GM19395 (cell line): ENCODE results near the gene ZC3H8.
"Not testable (repeated sequence)": the region's sequence is repeated elsewhere in the genome, so short reads cannot be mapped to it uniquely, and the experiment has no call there.

Source experiments
- ATAC-seq: cut with Tn5 transposase; IDR thresholded peaks from one replicate; pipeline ENCODE4 v1.9.1; 2021; ENCODE audit warnings: mild to moderate bottlenecking, moderate library complexity; ENCODE audit not compliant: unreplicated experiment

Gene ZC3H8

DNA sequence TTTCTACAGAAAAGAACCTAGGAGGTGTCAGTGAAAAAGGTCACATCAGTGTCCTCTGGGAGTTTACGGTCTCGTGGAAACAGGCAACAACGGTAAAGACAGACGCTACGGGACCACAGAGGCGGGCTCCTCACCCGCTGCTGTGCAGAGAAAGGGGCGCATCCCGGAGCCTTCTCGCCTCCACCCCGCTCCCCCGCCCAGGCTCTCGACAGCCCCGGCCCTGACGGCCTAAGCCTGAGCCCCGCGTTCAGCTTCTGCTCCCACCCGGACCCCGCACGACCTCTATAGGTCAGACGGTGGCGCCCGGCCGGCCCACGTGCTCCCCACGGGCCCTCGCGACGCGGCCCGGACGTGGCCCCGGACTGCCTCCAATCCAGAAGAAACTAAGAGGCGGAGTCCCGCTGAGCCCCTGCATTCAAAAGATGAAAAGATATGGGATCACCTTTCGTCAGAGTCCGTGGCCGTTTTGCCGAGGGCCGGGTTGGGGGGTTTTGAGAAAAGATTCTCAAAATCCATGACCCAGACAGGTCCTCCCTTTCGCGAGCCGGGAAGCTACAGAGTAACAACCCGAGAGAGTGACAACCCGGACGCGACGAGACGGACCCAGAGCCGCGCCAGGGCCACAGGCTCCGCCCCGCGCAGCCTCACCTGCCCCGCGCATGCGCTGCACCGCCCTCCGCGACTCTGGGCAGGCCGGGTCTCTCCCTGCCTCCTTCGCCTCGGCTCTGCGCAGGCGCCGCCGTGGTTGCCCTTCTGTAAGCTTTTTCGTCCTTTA lies at the start of gene ZC3H8:
Gene ZC3H8 (minus strand): TSS at position 577 of the 775 bp plus-strand sequence. CDS start 61 bp downstream, at position 516.
- peak; percentile 88 for ATAC-seq

DNA sequence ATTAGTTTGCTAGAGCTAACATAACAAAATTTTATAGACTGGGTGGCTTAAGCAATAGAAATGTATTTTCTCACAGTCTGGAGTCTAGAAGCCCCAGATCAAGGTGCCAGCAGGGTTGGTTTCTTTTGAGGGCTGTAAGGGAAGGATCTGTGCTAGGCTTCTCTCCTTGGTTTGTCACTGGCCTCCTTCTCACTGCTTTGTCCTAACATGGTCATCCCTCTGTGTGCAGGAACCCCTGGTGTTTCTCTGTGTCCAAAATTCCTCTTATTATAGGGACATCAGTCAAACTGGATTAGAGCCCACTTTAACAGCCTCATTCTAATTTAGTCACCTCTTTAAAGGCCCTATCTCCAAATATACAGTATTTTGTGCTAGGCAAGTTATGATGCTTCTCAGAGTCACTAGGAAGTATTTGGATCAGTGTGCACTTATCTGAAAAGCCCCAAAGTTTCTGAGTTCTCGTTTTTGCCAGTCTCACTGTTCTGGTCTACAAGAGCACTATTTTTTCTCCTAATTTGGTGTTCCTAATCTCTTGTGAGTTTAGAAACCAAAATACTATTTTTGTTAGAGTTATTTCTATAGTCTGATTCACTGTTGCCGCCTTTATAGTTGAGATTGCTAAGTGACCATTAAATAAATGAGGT lies 49.6 kb upstream of the ZC3H8 start:
- ATAC-seq = no peak

DNA sequence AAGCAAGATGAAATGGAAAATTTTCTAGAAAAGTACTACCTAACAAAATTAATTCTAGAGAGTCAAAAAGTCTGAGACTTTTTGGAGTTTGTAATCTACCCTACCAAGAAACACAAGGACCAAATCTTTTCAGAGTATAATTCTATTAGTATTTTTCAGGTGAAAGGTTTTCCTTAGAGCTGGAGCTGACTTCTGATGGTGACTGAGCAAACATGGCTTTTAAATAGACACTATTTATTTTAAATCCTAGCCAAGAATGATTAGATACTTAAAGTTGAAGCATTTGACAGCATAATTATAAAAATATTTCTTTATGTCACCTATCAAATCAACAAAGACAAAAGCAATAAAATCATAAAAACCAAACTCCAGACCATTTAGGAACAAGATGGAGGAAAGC lies 47.1 kb upstream of the ZC3H8 start:
- no peak for ATAC-seq

DNA sequence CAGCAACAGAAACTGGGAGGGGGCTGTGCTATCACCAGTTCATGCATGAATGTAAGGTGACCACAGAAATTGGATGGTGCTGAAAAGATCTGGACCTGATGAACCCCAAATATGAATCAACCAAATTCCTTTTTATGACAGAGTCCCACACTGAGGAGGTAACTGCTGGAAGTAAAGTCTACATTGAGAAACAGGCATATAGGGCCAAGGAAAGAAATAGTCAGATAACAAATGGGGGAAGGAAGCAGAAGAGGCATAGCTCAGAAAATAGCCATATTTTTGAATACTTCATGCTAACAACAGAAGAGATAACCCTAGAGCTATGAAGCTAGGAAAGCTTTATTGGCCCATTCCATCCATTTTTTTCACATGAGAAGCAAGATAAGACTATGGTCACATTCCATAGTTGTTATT lies 46.3 kb upstream of the ZC3H8 start:
- no peak for ATAC-seq

DNA sequence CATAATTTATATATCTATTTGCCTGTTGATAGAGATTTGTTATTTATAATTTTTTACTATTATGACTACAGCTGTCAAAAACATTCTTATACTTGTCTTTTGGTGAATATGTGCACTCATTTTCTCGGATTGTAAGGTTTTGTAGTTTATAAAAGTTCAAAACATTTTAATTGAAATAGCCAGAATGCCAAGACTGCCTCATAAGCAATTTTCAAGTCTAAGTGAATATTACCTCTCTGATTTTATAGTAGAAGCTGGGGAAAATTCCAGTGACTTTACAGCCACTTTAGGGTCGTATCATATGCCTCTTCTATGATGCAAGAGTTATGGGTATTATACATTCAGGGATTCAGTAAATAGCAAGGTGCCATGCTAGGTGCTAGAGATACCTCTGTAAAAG lies 41.6 kb upstream of the ZC3H8 start:
- ATAC-seq = no peak

DNA sequence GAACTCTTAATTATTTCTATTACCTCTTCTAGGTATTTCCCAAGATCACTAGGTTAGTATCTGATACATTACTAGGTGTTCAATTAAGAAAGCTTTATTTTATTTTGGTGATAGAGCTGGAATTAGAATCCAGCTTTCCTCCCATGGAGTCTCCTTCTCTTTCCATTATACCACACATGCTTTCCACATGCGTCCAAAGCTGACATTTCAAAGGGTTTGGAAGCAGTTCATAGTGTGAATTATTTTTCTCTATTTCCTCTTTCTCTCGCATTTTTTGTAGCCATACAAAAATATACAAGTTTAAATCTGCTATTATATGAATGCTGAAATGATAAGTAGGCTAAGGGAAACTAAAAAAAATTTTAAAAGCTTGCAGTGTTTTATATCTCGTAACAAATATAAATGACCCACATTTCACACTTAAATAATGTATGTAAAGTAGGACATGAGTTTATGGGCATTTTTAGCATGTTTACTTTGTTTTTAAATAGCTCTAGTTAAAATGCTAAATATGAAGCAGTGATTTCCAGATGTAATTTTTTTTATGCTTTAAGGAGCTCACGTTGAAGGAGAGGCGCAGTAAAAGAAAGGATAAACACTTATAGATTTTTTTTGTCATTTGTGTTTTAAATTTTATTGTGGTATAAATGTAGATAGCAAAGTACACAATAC lies 40.7 kb upstream of the ZC3H8 start:
- ATAC-seq = no peak

DNA sequence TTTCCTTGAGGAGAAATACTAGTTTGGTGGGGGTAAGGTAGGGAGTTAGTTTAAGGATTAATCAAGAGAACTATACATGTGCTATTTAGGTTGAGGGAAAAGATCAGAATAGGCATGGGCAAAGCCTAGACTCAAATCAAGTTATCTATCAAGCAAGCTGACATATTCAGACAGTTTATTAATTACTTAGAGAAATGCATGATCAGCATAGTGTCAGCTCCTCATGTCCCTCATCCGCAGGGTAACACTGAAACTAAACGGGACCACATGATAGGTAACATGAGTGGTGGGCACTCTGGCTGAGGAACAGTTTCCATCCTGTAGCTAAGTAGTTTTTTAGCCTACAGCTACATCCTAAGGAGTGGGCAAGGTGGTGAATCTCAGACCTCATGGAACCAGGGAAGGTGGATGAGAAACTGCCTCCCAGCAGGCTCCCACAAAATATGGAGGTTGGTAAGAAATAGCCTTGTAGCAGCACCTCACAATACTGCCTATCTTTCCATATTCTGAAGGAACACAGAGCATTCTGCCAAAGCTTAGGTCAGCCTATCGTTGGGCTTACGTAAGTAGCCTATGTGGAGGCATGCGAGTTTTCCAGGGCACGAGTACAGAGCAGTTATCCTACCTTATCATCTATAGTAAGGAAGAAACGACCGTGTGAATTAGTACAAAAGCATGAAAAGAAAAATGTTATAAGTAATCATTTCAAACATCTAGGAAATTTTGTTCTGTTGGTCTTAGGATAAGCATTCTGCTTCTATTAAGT lies 39.0 kb upstream of the ZC3H8 start:
- ATAC-seq = no peak

DNA sequence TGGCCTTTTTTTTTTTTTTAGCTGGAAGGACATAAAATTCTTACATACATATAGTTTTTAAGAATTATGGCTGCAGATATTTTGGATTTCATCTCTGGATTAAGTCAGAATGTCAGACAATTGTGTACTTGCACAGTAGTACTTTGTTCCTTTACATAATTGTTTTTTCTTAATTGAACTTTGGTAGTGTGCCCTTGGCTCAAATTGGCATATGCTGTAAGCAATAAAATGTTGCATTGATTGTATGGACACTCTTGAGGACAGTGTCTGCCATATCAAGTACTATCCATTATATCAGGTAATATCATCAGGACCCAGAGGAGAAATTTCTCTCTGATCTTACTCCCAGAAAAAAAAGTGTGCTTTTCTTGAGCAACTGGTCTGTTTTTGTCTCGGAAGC lies 35.8 kb upstream of the ZC3H8 start:
- no peak for ATAC-seq

DNA sequence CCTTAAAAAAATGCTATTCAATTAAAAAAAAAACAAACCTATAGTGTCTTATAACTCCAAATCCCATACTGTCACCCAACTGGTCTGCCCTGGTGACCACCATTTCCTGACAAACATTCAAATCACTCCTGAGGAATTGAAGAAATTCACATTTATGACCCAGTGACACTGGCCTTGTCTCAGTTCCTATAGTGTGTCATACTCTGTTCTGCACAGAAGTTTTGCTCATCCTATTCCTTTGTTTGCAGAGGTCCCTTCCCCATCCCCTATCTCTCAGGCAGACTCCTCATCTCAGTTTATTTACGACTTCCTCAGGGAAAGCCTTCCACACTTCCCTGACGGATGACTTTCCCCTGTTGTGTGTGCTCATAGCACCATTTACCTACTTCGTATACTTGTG lies 35.2 kb upstream of the ZC3H8 start:
- no peak for ATAC-seq

DNA sequence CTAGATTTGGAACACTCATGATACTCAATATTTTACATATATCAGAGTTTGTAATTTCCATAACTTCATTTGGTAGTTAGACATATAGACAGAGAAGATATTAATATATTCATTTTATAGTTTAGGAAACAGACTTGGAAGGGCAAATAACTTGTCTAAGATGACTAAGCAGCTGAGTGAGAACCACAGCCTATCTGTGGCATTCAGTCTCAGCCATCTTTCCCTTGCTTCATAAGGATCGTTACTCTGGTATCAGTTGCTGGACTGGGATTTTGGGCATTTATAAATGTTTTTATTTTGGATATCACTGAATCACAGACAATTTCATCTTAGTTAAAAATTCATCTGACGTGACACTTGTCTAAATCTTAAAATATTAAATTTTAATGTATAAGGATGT lies 28.7 kb upstream of the ZC3H8 start:
- ATAC-seq = not testable (repeated sequence)

DNA sequence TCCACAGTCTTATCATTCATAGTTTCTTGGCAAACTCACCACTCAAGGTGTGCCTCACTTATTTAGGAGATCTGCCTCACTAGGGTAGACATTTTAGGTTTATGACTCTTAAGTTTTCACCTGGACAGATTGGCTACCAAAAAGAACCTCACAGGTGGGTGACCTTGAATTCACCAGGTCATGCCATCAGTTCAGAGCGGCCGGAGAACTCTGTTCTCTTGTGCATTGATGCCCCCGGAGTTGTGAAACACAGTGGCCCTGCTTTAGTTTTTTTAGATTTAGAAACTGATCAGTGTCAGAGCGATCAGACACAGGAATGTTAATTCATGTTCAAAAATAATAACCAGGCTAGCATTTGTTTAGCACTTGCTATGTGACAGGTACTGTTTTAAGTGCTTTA lies 27.2 kb upstream of the ZC3H8 start:
- not testable (repeated sequence) for ATAC-seq

DNA sequence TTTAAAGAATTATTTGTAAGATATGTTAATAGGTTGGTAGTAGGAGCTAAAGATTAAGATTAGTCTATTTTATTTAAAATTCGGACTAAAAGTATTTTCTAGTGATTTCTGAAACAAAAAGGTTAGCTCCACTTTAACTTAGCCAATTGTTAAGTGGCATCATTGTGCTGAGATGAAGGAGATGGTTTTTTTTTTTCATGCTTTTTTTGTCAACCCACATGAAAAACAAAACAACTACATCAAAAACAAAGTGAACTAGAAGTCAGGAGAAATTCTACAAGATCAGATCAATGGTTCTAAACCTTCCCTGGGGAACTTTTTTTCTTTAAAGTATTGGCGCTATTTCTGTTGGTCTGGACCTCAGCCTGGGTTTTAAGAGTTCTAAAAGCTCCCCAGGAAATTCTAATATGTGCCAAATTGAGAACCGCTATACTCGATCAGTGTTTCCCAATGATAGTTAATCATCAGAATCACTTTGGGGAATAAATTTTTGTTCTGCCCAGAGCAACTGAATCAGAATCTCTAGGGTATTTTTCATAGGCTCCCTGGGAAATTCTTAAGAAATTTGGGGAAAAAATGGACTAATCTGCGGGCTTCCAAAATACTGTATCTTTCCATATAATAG lies 22.9 kb upstream of the ZC3H8 start:
- ATAC-seq = no peak

DNA sequence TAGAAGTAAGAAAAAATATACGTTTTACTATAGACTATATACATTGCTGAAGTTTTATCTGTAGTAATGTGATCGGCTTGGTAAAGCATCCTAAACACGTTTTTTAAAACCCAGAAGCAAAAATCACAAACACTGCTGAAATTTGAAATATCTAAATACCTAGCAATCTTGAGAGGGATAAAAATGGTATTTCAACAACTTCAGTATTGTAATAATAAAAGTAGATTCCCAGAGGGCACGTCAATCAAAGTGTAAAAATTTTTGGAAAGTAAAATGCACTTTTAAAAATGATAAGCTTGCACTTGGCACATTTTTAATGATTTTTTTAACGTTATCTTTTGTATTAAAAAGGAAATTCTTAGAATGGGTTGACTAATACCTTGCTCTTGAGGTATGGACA lies 22.1 kb upstream of the ZC3H8 start:
- ATAC-seq = no peak

DNA sequence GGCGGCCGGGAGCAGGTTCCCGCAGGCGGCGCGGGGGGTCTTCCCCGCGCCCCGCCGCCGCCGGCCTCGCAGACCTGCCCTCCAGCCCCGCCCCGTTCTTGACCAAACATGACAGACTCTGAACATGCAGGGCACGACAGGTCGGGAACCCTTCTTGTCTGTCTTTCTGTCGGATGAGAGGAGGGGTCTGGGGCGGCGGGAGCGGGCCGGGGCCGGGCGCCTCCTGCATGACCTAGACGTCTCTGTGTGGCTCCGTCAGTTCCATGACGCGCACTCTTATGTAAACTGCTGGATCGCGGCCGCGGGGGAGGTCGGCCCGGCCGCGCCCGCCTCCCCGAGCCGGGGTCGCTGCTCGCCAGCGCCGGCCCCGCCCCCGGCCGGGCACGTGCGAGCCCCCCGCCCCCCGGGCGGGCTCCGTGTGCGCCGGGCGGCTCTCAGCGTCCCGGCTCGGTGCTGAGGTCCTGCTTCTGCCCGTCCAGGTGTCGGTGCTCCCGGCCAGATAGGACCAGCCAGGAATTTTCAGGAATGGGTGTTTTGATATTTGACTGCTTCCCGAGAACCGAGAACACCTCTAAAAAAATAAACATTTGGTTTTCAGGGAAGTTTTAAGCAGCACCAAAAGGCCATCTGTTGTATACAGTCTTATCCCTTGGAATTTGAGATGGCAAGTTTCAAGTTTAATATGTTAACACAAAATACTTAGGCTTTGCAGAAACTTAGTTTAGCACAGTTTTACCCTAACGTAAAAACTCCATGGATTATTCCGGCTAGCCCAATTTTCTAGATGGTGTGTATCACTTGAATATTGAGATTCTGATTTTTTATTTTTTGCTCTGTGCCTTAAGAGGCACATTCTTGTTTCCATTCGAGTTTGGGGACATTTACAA lies 21.3 kb upstream of the ZC3H8 start:
- ATAC-seq = peak; percentile 59

DNA sequence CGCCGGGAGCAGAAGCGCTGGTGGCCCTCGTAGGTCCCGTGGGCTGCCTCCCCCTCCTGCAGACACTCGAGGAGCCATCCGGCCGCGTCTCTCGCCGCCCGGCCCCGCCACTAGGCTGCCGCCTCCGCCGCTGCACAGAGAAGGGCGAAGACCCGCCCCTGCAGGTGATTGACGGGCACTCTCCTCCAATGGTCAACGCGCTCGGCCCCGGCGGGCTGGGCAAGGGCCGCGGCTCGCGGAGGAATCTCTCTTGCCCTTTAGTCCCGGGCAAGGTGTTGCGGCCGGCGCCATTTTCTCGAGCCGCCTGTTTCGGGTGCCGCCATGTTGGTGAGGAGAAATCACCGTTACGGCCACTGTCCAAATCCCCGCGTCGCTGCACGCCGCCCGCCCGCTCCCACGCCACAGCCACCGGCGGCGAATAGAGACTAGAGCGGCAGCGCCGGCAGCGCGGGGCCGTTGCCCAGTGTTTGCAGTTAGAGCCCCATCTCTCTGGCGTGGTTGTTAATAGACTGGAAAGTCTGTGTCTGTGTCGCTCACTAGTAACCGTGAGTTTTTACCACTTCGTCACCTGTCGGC lies 20.6 kb upstream of the ZC3H8 start, which contains the start of gene ZC3H6:
Gene ZC3H6 (plus strand): TSS at position 287 of the 576 bp plus-strand sequence. CDS start 398 bp downstream, outside the sequence.
- peak; percentile 90 for ATAC-seq

DNA sequence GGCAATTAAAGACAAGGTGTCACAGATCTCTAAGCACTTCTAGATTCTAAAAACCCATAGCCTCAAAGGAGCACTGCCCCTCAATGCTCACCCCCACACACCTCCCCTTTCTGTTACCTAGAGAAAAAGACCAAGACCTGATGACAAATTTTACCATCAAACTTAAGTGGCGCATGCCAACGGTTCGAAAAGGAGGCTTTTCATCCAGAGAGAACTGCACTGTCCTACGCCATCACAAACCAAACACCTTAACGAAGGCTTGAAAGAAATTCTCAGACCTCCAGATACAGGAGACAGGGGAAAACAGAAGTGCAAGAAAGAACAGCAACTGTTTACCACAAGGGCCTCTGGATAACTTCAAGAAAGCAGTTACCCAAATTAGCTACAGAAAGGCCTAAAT lies 18.5 kb upstream of the ZC3H8 start:
- no peak for ATAC-seq

DNA sequence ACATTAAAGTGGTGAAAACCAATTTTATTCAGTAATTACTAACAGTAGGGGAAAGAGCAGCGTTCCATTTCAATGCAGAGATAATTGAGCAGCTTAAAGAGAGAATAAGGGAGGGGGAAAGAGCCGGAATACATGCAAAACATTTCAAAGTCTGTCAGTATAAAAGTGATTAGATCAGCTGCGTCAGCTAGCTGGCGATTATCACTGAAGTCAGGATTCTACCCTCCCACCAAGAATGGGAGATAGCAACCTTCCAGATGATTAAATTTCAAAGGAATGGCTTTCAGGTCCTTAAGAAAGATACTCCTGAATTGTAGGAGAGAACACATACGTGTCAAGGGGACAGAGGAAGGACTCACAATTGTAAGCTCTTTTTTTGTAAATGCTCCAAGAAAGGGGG lies 17.8 kb upstream of the ZC3H8 start:
- no peak for ATAC-seq

DNA sequence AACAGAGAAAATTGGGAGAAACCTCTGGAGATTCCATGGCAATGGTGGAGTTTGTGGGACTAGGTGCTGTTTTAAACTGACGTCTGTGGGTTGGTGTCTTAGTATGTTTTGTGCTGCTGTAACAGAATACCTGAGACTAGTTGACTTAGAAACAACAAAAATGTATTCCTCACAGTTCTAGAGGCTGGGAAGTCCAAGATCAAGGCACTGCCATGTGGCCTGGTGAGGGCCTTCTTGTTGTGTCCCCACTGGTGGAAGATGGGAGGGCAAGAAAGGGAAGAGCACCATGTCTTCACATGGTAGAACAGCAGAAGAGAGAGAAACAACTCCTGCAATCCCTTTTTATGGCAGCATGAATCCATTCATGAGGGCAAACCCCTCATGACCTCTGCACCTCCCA lies 13.7 kb upstream of the ZC3H8 start:
- ATAC-seq = no peak

DNA sequence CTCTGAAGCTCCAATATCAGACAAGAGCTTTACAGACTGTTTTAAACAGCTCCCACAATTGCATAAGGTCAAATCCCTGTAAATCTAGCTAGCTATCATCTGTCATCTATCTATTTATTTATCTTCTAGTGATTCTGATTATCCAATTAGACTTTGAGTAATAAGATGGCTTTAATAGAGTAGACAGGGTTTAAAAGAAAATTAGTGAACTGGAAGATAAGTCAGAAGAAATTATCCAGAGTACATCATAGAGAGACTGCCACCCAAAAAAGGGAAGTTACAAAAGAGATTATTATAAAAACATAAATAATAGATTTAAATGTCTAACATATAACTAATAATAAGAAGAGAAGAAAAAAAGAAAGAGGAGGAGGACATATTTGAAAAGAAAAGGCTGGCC lies 8.0 kb upstream of the ZC3H8 start:
- no peak for ATAC-seq

DNA sequence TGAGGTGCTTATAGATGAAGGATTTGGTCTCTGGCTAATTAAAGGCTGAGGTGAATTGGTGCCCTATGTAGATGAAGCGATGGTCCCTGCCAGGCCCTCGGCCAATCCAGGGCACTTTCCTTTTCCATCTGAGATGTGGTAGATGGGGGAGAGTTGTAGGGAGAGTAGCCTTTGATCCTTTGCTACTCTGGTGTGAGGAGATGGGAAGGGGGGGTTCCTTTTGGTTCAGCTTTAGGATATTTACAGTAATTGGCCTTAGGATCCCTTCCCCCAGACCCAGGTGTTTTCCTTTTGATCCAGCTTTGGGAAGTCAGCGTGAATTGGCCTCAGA lies 5.4 kb upstream of the ZC3H8 start:
- no peak for ATAC-seq
